Ovary (tissue), 9 donors: ENCODE measurements around the gene RPRML. TPM values are rescaled to one million over a fixed set of nuclear protein-coding genes. Genes with fewer than 3 reads are reported as not detected.

ENCODE experiments used
- DNase-seq, 5 donors: peaks; one replicate each; pipeline ENCODE4 v3.0.0-alpha.2; 2019 to 2020
- H3K27ac ChIP-seq, 2 donors: fragments of 200-600 bp; one replicate each; pipeline versions ENCODE4 v1.5.1 to v1.8.0; 2019 to 2022
- H3K27me3 ChIP-seq: fragments of 200-600 bp; one replicate; pipeline ENCODE4 v1.8.0; 2022
- H3K36me3 ChIP-seq: fragments of 200-600 bp; sonication (generic); one replicate; pipeline ENCODE4 v1.5.1; 2019
- H3K4me1 ChIP-seq: one replicate; pipeline ENCODE4 v1.8.1; 2013; ENCODE audit warnings: mild to moderate bottlenecking, moderate library complexity; ENCODE audit not compliant: insufficient read depth
- H3K4me3 ChIP-seq: fragments of 200-600 bp; sonication (generic); one replicate; pipeline ENCODE4 v1.5.1; 2017
- H3K9me3 ChIP-seq, 2 donors: fragments of 200-600 bp in 1 of 2; sonication (generic) in 1 of 2; one replicate each; pipeline versions ENCODE4 v1.5.1 to v1.8.1; 2013 to 2019; ENCODE audit warnings: mild to moderate bottlenecking in 1 of 2, moderate library complexity in 1 of 2
- CTCF ChIP-seq, 3 donors: fragments of 450-650 bp in 2 of 3; fragments of 200-600 bp in 1 of 3; IDR thresholded peaks; one replicate each; pipeline versions ENCODE4 v1.5.1 to v1.8.0; 2016 to 2022; ENCODE audit warnings: antibody characterized with exemption in 3 of 3, mild to moderate bottlenecking in 1 of 3
- EP300 ChIP-seq: sonication (generic); formaldehyde crosslinking; IDR thresholded peaks from one replicate; pipeline ENCODE4 v1.6.1; 2017; ENCODE audit warnings: antibody characterized with exemption
- POLR2A ChIP-seq: fragments of 450-650 bp; IDR thresholded peaks from one replicate; pipeline ENCODE4 v1.6.1; 2017; ENCODE audit warnings: antibody characterized with exemption, mild to moderate bottlenecking, moderate library complexity
- WGBS, 3 donors: extraction: QIAGEN DNeasy Blood & Tissue Kit in 1 of 3; methylation state at CpG; one replicate each; pipeline versions ENCODE4 v1.1.5 to v1.1.7; 2013 to 2017; 5-methylcytosine and 5-hydroxymethylcytosine counted together
- intact Hi-C, 4 donors: fragments of 100-400 bp; cut with DNase I; formaldehyde crosslinking; loops; one replicate each; pipeline versions ENCODE4 v1.11.0 to v1.15.1; 2022 to 2023
- polyA plus RNA-seq, 2 donors: library from polyadenylated mRNA; stranded (reverse); fragments of 200-250 nt in 1 of 2; fragments of 350-450 nt in 1 of 2; fragmentation: Illumina TruSeq in 1 of 2; extraction: RNeasy Lipid Tissue Mini Kit (QIAGEN cat#74804) in 1 of 2; gene quantifications; one replicate each; pipeline ENCODE4 v1.2.3, GENCODE V29; 2013 to 2014
- total RNA-seq, 7 donors: library from RNA; depleted of rRNA in 2 of 7; stranded (reverse); fragments of >200 nt in 2 of 7; fragmentation: NEBNext Ultra II Directional in 3 of 7; extraction: Animal tissue kit (Norgen Biotek cat#: 25700) in 3 of 7; gene quantifications; one replicate each; pipeline versions ENCODE4 v1.1.0 to v1.2.4, GENCODE V29; 2016 to 2023
- donor health status: DM: no; HTN: no; CAD: no; lungs with moderate emphysema.
- donor health status: DM: no; HTN: no; CAD: no.
- donor health status: Bipolar disorder and iron deficiency.
- donor health status: DM: yes; HTN: yes; CAD: no.
- donor health status: DM: no; HTN: no; CAD: no.
- donor health status: DM: yes; HTN: yes; CAD: no.

The RPRML gene
- total and polyA plus RNA-seq, 9 donors: 0.69 TPM; not detected in 8

- Histone ChIP-seq H3K36me3 (no peaks in the 10 kb centered on the region), H3K4me1 (peaks cover 11% of the 10 kb centered on the region), H3K4me3 (no peak overlapping the region), H3K27me3 (no peaks in the 10 kb centered on the region), H3K9me3 (no peaks in the 10 kb centered on the region), H3K27ac (no peak overlapping the region)
- TF ChIP-seq POLR2A (no peak), EP300 (no peak), CTCF (IDR thresholded peaks at IDR 0.05) (peak in 2 of 3 donors; percentile 28 to 54)
- DNase-seq: peak; percentile 51 to 78 (median 64)
- intact Hi-C loops: loop anchor here in 1 of 4 donors (10.0 kb wide), 1 partner anchor 52 kb away; no protein-coding TSS in a partner anchor
- 54 to 66% (median 64%) methylated on average over 10 of the region's 10 CpGs for WGBS, 3 donors
These were observed 36.4 kb downstream of the RPRML start for GRCh38 chr17:46942441-46943217.

DNA sequence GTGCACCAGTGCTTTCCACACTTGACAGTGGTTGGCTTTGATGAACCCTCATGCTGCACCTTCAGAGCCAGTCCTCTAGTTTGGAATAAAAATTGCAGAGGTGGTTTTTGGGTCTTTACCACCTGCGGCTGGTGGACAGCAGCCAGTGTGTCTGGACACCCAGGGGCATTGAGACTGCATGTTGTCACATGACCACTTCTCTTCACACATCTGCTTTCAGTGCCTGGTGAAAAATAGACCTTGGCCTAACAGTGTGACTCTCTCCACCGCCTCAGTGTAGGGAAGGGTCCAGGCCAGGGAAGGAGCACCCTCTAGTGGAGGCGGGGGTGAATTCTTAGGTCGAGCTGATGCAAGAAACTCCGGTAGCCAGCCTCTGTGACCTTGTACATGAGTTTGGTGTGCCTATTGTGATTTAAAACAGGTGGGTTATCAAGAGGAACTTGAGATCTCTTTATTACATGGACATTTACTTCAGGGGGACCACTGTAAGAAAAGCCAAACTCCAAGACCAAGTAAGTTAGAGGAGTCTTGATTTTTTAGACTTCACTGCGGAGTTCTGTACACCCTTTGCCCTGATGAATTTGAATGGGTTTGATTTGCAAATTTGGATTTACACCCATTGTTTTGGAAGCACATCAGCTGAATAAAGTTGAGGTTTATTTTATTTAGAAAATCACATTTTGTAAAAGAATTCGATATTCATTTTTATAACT is 38.2 kb downstream of the RPRML start:
- intact Hi-C loops: loop anchor here in 1 of 4 donors (10.0 kb wide), 1 partner anchor 54 kb away; no protein-coding TSS in a partner anchor
- TF ChIP-seq POLR2A (no peak), EP300 (no peak), CTCF (IDR thresholded peaks at IDR 0.05) (peak in 2 of 3 donors; percentile 47 to 48)
- H3K4me1 ChIP-seq: peaks cover 11% of the 10 kb centered on the region
- peak; percentile 59 to 78 (median 69) for DNase-seq
- H3K27ac ChIP-seq: no peak overlapping the region
- no peaks in the 10 kb centered on the region for H3K9me3 ChIP-seq
- H3K4me3 ChIP-seq: no peak overlapping the region
- no peaks in the 10 kb centered on the region for H3K27me3 ChIP-seq
- WGBS, 3 donors: 34 to 39% (median 38%) methylated on average over 7 of the region's 7 CpGs
- no peaks in the 10 kb centered on the region for H3K36me3 ChIP-seq

GRCh38 chr17:46935658-46936266 is 43.3 kb downstream of the RPRML start:
- DNase-seq: no peak
- intact Hi-C loops: no loop called here
- H3K4me3 ChIP-seq: no peak overlapping the region

More at GRCh38 chr17:46935658-46936266, 43.3 kb downstream of the RPRML start:
- H3K4me1 ChIP-seq: no peaks in the 10 kb centered on the region
- no peaks in the 10 kb centered on the region for H3K36me3 ChIP-seq
- TF ChIP-seq CTCF (IDR thresholded peaks at IDR 0.05) (no peak), EP300 (no peak), POLR2A (no peak)
- no peaks in the 10 kb centered on the region for H3K27me3 ChIP-seq
- H3K9me3 ChIP-seq: no peaks in the 10 kb centered on the region
- H3K27ac ChIP-seq: no peak overlapping the region
- WGBS, 3 donors: 49 to 59% (median 55%) methylated on average over 7 of the region's 7 CpGs
